Renal cortex interstitium (tissue), 11 donors: ENCODE results near the gene NPL. TPM values are rescaled to one million over a fixed set of nuclear protein-coding genes. Genes with fewer than 3 reads are reported as not detected.

Source experiments
- DNase-seq, 11 donors: peaks; one replicate each; pipeline ENCODE4 v3.0.0-alpha.2; 2013; ENCODE audit warnings: low read depth in 9 of 11, low spot score in 4 of 11; ENCODE audit errors: extremely low read depth in 1 of 11
- polyA plus RNA-seq, 3 donors: library from polyadenylated mRNA; unstranded; fragments of 120-200 nt; gene quantifications; one replicate each; pipeline ENCODE4 v1.2.1, GENCODE V29; 2013; ENCODE audit not compliant: insufficient read length in 3 of 3

NPL gene
- polyA plus RNA-seq, 3 donors = 8.1 to 8.8 (median 8.4) TPM

DNA sequence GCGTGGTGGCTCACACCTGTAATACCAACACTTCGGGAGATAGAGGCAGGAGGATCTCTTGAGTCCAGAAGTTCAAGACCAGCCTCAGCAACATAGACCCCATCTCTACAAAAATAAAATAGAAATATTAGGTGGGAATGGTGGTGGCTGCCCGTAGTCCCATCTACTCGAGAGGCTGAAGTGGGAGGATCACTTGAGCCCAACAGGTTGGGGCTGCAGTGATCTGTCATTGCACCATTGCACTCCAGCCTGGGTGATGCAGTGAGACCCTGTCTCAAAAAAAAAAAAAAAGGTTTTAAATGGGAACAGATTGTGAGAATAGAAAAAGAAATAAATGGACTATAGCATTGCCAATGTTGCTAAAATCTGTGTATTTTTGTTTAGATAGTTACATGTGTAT lies 60.7 kb downstream of the NPL start:
- DNase-seq = no peak

DNA sequence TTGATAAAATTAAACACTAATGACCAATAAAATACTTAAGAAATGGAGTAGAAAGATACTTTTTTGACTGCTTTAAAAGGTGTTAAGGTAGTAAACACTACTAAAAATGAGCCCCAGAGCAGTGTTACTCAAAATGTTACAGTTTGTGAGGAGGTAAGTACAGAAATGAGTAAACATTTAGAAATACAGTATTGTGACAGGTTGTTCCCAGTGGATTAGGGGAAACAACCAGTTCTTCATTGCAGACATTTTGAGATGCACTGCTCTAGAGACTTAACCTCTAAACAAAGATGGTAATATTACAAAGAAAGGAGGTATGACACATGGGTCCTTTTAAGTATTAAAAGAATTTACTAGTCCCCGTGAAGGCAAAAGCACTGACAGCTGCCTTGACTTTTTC lies 62.3 kb downstream of the NPL start:
- no peak for DNase-seq

DNA sequence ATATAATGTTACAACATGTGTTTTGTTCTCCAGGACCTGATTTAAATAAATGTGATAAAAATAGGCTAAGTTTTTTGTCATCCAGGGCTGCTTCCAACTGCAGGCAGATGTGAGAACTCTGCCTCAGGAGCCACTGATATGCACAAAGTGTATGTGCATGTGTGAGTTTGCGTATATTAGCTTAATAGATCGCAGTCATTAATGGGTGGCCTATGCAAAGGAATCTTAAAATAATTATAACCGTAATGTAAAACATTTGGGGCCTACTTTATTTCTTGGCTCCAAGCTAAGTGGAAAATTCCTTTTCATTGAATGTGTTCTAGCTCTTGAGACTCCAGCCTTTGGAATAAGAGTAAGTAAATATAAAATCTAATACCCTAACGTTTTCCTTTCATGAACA lies 66.3 kb downstream of the NPL start:
- DNase-seq = no peak

DNA sequence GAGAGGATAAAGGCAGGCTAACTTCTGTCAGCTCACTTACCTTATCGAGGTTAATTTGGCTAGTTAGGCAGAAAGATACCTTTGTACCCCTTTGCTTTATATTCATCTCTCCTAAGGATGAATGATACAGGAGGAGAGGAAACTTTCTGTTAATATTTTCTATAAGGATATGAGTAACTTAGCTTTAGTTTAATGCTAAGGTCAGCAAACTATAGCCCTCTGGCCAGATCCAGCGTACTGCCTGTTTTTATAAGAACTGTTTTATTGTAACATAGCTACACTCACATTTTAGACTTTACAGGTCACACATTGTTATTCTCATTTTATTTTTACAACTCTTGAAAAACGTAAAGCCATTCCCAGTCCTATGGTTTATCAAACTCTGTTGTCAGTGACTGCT lies 67.6 kb downstream of the NPL start:
- DNase-seq = no peak

DNA sequence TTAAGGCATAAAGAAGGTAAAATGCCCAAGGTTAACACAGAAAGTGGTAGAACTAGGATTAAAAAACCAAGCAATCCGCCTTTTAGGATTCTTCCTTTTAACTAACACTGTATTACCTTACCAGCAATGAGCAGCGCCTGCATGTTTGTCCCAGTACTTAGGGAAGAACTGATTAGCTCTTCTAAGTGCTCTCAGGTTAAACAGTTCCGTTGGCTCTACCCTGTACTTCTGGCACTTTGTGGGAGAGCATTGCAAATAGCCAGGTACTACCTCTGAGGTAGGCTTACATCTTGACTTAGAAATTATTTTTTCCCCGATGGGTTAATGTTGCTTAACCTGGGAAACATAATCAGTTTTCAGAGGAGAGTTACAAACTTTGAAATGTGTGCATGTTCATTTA lies 71.1 kb downstream of the NPL start:
- no peak for DNase-seq

DNA sequence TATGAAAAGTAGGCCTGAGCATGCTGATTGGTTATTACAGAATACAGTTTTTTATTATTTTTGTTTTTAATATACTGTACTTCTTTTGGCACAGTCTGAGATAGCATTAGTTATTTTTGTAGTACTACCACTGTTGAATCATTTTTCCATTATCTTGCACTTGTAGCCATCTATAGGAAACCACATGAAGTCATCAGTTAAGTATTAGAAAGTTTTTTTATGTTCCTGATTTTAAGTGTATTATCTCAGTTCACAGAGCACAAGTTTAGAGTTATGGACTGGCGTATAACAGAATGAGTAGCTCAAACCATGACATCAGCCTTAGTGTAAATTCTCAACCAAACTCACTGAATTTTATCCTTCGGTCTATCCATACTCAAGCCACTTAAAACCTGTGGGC lies 72.4 kb downstream of the NPL start:
- DNase-seq = no peak

DNA sequence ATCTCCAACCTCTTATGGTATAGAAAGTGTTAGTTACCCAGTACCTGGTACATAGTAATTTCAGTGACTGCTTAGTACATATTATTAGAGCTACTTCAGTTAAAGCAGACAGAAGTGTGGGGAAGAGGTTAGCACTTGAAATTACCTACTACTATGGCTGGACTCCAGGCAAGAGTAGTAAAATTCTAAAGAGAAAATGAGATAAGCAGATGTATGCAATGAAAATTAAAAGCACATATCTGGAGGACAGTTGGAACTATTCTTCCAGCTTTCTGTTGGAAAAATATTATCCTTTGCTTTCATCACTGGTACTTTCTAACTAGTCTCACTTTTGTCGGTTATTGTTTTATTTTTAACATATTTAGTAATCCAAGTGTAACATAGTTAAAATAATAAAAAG lies 73.3 kb downstream of the NPL start:
- DNase-seq = no peak

DNA sequence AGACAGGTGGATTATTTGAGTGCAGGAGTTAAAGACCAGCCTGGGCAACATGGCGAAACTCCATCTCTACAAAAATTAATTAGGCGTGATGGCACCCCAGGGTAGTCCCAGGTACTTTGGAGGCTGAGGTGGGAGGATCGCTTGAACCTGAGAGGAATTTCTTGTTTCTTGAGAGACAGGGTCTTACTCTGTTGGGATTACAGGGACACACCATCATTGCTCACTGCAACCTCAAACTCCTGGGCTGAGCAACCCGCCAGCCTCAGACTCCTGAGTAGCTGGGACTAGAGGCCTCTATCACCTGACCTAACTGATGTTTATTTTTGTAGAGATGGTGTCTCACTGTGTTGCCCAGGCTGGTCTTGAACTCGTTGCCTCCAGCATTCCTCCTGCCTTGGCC lies 74.4 kb downstream of the NPL start:
- no peak for DNase-seq

DNA sequence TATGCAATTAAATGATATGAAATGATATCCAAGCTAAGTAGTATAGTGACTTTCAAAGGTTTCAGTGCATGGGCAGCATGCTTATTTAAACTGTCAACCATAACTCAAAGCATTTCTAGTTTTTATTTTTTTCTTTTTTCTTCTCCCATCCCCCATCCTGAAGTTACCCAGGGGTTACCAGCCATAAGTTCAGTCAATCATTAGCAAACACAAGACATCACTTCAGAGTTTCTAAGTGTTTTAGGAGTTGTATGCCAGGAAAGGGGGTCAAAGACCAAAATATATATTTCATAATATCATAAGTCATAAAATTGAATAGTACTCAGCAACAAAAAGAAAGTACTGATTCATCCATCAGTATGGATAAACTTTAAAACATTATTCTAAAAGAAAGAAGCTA lies 78.3 kb downstream of the NPL start:
- no peak for DNase-seq

DNA sequence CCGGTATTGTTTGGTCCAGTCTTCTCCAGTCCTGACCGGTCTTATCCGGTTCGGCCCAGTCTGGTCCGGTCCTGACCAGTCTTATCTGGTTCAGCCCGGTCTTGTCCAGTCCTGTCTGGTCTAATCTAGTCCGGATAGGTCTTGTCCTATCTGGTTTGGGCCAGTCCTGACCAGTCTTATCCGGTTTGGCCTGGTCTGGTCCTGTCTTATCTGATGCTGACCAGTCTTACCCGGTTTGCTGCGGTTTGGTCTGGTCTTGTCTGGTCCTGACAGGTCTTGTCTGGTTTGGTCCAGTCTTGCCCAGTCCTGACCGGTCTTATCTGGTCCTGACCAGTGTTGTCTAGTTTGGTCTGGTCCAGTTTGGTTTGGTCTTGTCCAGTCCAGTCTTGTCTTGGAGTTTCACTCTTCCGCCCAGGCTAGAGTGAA lies 79.7 kb downstream of the NPL start:
- no peak for DNase-seq

DNA sequence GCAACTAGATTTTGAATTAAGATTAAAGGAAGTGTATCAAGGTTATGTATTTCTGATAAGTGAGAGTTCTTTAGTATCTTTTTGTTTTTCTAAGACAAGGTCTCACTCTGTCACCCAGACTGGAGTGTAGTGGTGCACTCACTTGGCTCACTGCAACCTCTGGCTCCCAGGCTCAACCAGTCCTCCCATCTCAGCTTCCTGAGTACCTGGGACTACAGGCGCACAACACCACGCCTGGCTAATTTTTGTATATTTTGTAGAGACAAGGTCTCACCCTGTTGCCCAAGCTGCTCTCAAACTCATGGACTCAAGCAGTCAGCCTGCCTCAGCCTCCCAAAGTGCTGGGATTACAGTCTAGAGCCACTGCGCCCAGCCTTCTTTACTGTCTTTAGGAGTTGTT lies 83.3 kb downstream of the NPL start:
- DNase-seq = no peak

DNA sequence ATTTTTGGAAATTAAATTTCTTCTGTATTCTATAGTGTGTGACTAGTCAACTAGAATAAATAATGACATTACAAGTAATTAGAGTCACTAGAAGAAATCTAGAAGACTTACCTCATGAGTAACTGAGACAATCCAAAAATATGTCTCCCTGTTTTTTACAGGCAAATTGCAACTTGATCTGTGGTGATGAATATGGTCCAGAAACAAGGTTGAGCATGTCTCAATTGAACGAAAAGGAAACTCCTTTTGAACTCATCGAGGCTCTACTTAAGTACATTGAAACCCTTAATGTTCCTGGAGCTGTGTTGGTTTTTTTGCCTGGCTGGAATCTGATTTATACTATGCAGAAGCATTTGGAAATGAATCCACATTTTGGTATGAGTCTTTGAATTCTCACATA lies 86.3 kb downstream of the NPL start:
- no peak for DNase-seq

DNA sequence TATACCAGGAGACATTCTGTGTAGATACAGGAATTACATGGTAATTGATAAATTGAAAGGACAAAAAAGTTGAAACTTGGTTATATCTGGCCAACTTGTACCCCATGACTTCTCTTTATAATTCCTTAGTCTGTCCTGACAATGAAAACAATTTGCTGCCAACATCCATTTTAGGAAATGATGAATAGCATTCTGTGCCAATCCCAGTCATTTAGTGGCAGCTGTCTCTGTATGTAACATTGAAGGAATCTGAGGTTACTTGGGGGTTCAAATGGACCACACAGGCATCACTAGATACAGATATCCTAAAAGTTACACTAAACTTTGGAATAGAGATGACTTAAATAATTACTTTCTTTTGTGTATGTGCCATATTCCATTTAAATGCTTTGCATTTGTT lies 87.8 kb downstream of the NPL start:
- no peak for DNase-seq

DNA sequence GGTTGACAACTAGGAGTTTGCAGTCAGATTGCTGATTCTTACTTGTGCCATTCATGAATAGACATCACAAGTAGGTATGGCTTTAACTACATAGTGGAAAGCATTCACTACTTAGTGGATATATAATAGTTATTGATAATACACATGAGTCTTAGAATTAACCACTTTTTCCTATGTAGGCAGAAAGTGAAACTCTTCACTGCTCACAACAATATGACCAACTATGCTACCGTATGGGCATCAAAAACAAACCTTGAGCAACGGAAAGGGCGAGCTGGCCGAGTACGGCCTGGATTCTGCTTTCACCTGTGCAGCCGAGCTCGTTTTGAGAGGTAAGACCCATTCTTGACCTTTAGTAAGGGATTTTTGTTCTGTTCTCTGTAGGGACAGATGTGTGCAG lies 88.3 kb downstream of the NPL start:
- DNase-seq = no peak

Other genes starting within 250 kb of the NPL start
- 10 to 100 TPM in 2 of 3 donors, 1 to 10 TPM in 1; 8.0 to 14.2 (median 13.0) TPM for gene RNASEL, start 200.5 kb upstream of the NPL start, polyA plus RNA-seq
- 1 to 10 TPM in 2 of 3 donors, under 1 TPM in 1; 0.84 to 1.7 (median 1.4) TPM for gene RGS16, start 185.4 kb upstream of the NPL start, polyA plus RNA-seq
- under 1 TPM; 0.03 to 0.08 (median 0.06) TPM for gene RGS8, start 105.2 kb upstream of the NPL start, polyA plus RNA-seq
- 100 to 1,000 TPM; 266 to 281 (median 278) TPM for gene DHX9, start 49.6 kb downstream of the NPL start, polyA plus RNA-seq
- gene SHCBP1L, start 163.4 kb downstream of the NPL start, polyA plus RNA-seq = under 1 TPM; 0.25 to 0.62 (median 0.50) TPM
- gene LAMC1, start 233.6 kb downstream of the NPL start, polyA plus RNA-seq = 100 to 1,000 TPM; 286 to 314 (median 310) TPM